H9 (cell line): ENCODE measurements around the gene SLC25A36. TPM values are rescaled to one million over a fixed set of nuclear protein-coding genes. Genes with fewer than 3 reads are reported as not detected.
A peak's percentile ranks its signal among the peaks of the same experiment; 100 is the strongest.

Experiments used
- DNase-seq: peaks from one replicate; pipeline ENCODE4 v3.0.0-alpha.2; 2017
- H2AFZ ChIP-seq: one replicate; pipeline ENCODE4 v1.6.1; 2013; ENCODE audit warnings: mild to moderate bottlenecking, low read length, control low read depth, moderate library complexity
- H2AK5ac ChIP-seq: 2 replicates; pipeline ENCODE4 v1.6.1; 2013; ENCODE audit warnings: low read length, control low read depth, mixed read lengths; ENCODE audit not compliant: insufficient read length
- H2BK120ac ChIP-seq: one replicate; pipeline ENCODE4 v1.6.1; 2013; ENCODE audit warnings: low read depth, mild to moderate bottlenecking, low read length, control low read depth, inconsistent platforms; ENCODE audit not compliant: poor library complexity, severe bottlenecking
- H2BK12ac ChIP-seq: 2 replicates; pipeline ENCODE4 v1.6.1; 2013; ENCODE audit warnings: low read length, control low read depth, mixed read lengths, low read depth; ENCODE audit not compliant: insufficient read length
- H2BK15ac ChIP-seq: 2 replicates; pipeline ENCODE4 v1.6.1; 2013; ENCODE audit warnings: low read depth, low read length, control low read depth
- H2BK20ac ChIP-seq: one replicate; pipeline ENCODE4 v1.6.1; 2013; ENCODE audit warnings: low read depth, mild to moderate bottlenecking, low read length, control low read depth, inconsistent platforms; ENCODE audit not compliant: poor library complexity, severe bottlenecking
- H2BK5ac ChIP-seq: 2 replicates; pipeline ENCODE4 v1.6.1; 2013; ENCODE audit warnings: low read length, control low read depth, mixed read lengths; ENCODE audit not compliant: insufficient read length
- H3K14ac ChIP-seq: 2 replicates; pipeline ENCODE4 v1.6.1; 2013; ENCODE audit warnings: low read length, control low read depth; ENCODE audit not compliant: insufficient read depth
- H3K18ac ChIP-seq: 2 replicates; pipeline ENCODE4 v1.6.1; 2013; ENCODE audit warnings: low read depth, mild to moderate bottlenecking, mixed read lengths, low read length, control low read depth; ENCODE audit not compliant: insufficient read length
- H3K23ac ChIP-seq: 2 replicates; pipeline ENCODE4 v1.6.1; 2013; ENCODE audit warnings: low read length, control low read depth, mixed read lengths, low read depth; ENCODE audit not compliant: insufficient read length
- H3K23me2 ChIP-seq: 2 replicates; pipeline ENCODE4 v1.6.1; 2013; ENCODE audit warnings: low read depth, mild to moderate bottlenecking, mixed read lengths, low read length, control low read depth; ENCODE audit not compliant: insufficient read length, poor library complexity, severe bottlenecking
- H3K27ac ChIP-seq: 2 replicates; pipeline ENCODE4 v1.5.1; 2013; ENCODE audit warnings: low read length, control low read depth, mixed read lengths, low read depth; ENCODE audit not compliant: insufficient read length
- H3K27me3 ChIP-seq: 2 replicates; pipeline ENCODE4 v1.6.1; 2013; ENCODE audit warnings: low read length, control low read depth, inconsistent platforms; ENCODE audit not compliant: insufficient read depth
- H3K4ac ChIP-seq: 2 replicates; pipeline ENCODE4 v1.6.1; 2013; ENCODE audit warnings: low read depth, mild to moderate bottlenecking, control low read depth, inconsistent platforms, low read length, moderate library complexity
- H3K4me1 ChIP-seq: 2 replicates; pipeline ENCODE4 v1.6.1; 2013; ENCODE audit warnings: low read length, control low read depth, inconsistent platforms; ENCODE audit not compliant: insufficient read depth
- H3K4me2 ChIP-seq: 2 replicates; pipeline ENCODE4 v1.6.1; 2013; ENCODE audit warnings: low read length, control low read depth, mixed read lengths; ENCODE audit not compliant: insufficient read length, insufficient read depth
- H3K56ac ChIP-seq: 2 replicates; pipeline ENCODE4 v1.6.1; 2013; ENCODE audit warnings: low read depth, mild to moderate bottlenecking, mixed read lengths, low read length, control low read depth; ENCODE audit not compliant: insufficient read length
- H3K79me1 ChIP-seq: 2 replicates; pipeline ENCODE4 v1.6.1; 2013; ENCODE audit warnings: low read depth, mild to moderate bottlenecking, moderate library complexity, low read length, control low read depth, inconsistent platforms; ENCODE audit not compliant: insufficient read depth, poor library complexity, severe bottlenecking
- H3K79me2 ChIP-seq: 2 replicates; pipeline ENCODE4 v1.6.1; 2013; ENCODE audit warnings: low read length, control low read depth, inconsistent platforms; ENCODE audit not compliant: insufficient read depth
- H3K9ac ChIP-seq: 2 replicates; pipeline ENCODE4 v1.6.1; 2013; ENCODE audit warnings: low read length, control low read depth, mixed read lengths; ENCODE audit not compliant: insufficient read length; ENCODE audit errors: extremely low read depth
- H3K9me3 ChIP-seq: one replicate; pipeline ENCODE4 v1.6.1; 2013; ENCODE audit warnings: low read depth, low read length, inconsistent platforms; ENCODE audit not compliant: control insufficient read depth
- H3T11ph ChIP-seq: one replicate; pipeline ENCODE4 v1.6.1; 2013; ENCODE audit warnings: mild to moderate bottlenecking, low read length, control low read depth, inconsistent platforms
- H4K20me1 ChIP-seq: one replicate; pipeline ENCODE4 v1.6.1; 2013; ENCODE audit not compliant: control insufficient read depth, insufficient read length, insufficient read depth
- H4K5ac ChIP-seq: 2 replicates; pipeline ENCODE4 v1.6.1; 2013; ENCODE audit warnings: low read depth, mild to moderate bottlenecking, mixed read lengths, low read length, control low read depth; ENCODE audit not compliant: insufficient read length
- H4K8ac ChIP-seq: replicated peaks from 2 replicates; pipeline ENCODE4 v1.6.1; 2013; ENCODE audit warnings: low read length, control low read depth, mixed read lengths, low read depth; ENCODE audit not compliant: insufficient read length
- H4K91ac ChIP-seq: 2 replicates; pipeline ENCODE4 v1.6.1; 2013; ENCODE audit warnings: low read depth, mild to moderate bottlenecking, moderate library complexity, mixed read lengths, low read length, control low read depth; ENCODE audit not compliant: insufficient read length
- H3K27ac Mint-ChIP-seq, 3 experiments: 2 replicates in 2 of 3; 3 replicates in 1 of 3; pipeline ENCODE4 v1.8.0; 2020 to 2021; ENCODE audit warnings: mixed read lengths in 3 of 3, mild to moderate bottlenecking in 1 of 3, moderate library complexity in 1 of 3
- H3K27me3 Mint-ChIP-seq: 2 replicates; pipeline ENCODE4 v1.8.0; 2021; ENCODE audit warnings: low read depth, mild to moderate bottlenecking, moderate library complexity, mixed read lengths
- H3K36me3 Mint-ChIP-seq, 3 experiments: 2 replicates in 2 of 3; 3 replicates in 1 of 3; pipeline ENCODE4 v1.8.0; 2020 to 2021; ENCODE audit warnings: low read depth in 3 of 3, mixed read lengths in 3 of 3; ENCODE audit not compliant: insufficient read depth in 1 of 3
- H3K4me1 Mint-ChIP-seq, 2 experiments: 2 replicates each; pipeline ENCODE4 v1.8.0; 2020; ENCODE audit warnings: mixed read lengths in 2 of 2
- H3K4me3 Mint-ChIP-seq, 2 experiments: 2 replicates in 1 of 2; 3 replicates in 1 of 2; pipeline ENCODE4 v1.8.0; 2020 to 2021; ENCODE audit warnings: mild to moderate bottlenecking in 2 of 2, mixed read lengths in 2 of 2, moderate library complexity in 1 of 2
- H3K9me3 Mint-ChIP-seq, 2 experiments: 2 replicates in 1 of 2; 3 replicates in 1 of 2; pipeline ENCODE4 v1.8.0; 2020; ENCODE audit warnings: mild to moderate bottlenecking in 2 of 2, mixed read lengths in 2 of 2, moderate library complexity in 1 of 2
- WGBS: extraction: QIAGEN DNeasy Blood & Tissue Kit; methylation state at CpG from one replicate; pipeline ENCODE4 v1.1.7; 2013; ENCODE audit warnings: missing lambda C conversion rate, low lambda C conversion rate, mixed read lengths; ENCODE audit not compliant: insufficient read length; ENCODE audit errors: extremely low coverage; 5-methylcytosine and 5-hydroxymethylcytosine counted together
- total RNA-seq: library from RNA; stranded (reverse); gene quantifications from 2 replicates; pipeline ENCODE4 v1.2.1, GENCODE V29; 2021
- TF ChIP-seq, protein P1 (sequence below): fragments of 200-600 bp; sonication (generic); conservative IDR thresholded peaks from 3 replicates; pipeline ENCODE4 v1.8.0; 2021; ENCODE audit warnings: antibody characterized with exemption, mild to moderate bottlenecking

The SLC25A36 gene
- total RNA-seq, 1 experiment from 2014 or later, result 70.0 TPM

DNA sequence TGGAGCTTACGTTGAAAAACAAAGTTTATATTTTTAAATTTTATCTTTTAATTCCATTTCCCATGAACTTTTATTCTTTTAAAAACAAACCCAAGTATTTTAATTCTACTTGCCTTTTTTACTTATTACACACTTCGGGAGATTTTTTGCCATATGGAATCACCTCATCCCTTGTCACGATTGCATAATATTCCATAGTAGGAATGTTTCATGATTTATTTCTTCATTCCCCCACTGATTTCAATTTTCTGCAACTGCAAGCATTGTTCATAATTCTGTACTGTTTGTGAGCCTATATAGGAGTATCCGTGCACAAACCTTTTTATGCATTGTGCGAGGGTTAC lies 574 bp upstream of the SLC25A36 start:
- H3K56ac ChIP-seq, result no peak overlapping the region
- H3K79me1 ChIP-seq, result no peaks in the 10 kb centered on the region
- no peak overlapping the region for H3K23ac ChIP-seq
- peaks cover 24% of the 10 kb centered on the region; the same call in 1 of the 2 replicates for H3K79me2 ChIP-seq
- no peak overlapping the region for H2BK5ac ChIP-seq
- H2BK15ac ChIP-seq, result no peak overlapping the region
- no peak overlapping the region for H3K27ac ChIP-seq
- no peak overlapping the region for H4K8ac ChIP-seq
- no peak overlapping the region for H2BK120ac ChIP-seq
- Mint-ChIP-seq H3K36me3 (peaks cover 0 to 16% (median 2%) of the 10 kb centered on the region in 3 experiments; a peak in 3 of 7 replicates), H3K4me3 (peak overlapping the region; percentile 96), H3K9me3 (peaks cover 0 to 5% of the 10 kb centered on the region in 2 experiments; a peak in 2 of 5 replicates), H3K27me3 (peaks cover 5% of the 10 kb centered on the region), H3K27ac (peak overlapping the region; percentile 95 to 96 (median 95); a peak in 6 of 7 replicates), H3K4me1 (peaks cover 19 to 30% of the 10 kb centered on the region in 2 experiments)
- H3K9me3 ChIP-seq, result no peaks in the 10 kb centered on the region
- WGBS, result no CpG with 5 or more reads among the region's 5 CpGs
- no peak for DNase-seq
- H3K4me2 ChIP-seq, result peak overlapping the region; percentile 50
- no peak overlapping the region for H2AK5ac ChIP-seq
- H2BK20ac ChIP-seq, result no peak overlapping the region
- H3K9ac ChIP-seq, result peak overlapping the region; percentile 90
- peak overlapping the region; percentile 74 for H3K18ac ChIP-seq
- H3K23me2 ChIP-seq, result peaks cover 8% of the 10 kb centered on the region
- TF ChIP-seq, protein P1, sequence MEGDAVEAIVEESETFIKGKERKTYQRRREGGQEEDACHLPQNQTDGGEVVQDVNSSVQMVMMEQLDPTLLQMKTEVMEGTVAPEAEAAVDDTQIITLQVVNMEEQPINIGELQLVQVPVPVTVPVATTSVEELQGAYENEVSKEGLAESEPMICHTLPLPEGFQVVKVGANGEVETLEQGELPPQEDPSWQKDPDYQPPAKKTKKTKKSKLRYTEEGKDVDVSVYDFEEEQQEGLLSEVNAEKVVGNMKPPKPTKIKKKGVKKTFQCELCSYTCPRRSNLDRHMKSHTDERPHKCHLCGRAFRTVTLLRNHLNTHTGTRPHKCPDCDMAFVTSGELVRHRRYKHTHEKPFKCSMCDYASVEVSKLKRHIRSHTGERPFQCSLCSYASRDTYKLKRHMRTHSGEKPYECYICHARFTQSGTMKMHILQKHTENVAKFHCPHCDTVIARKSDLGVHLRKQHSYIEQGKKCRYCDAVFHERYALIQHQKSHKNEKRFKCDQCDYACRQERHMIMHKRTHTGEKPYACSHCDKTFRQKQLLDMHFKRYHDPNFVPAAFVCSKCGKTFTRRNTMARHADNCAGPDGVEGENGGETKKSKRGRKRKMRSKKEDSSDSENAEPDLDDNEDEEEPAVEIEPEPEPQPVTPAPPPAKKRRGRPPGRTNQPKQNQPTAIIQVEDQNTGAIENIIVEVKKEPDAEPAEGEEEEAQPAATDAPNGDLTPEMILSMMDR, result no peak
- no peak overlapping the region for H2BK12ac ChIP-seq
- H3K14ac ChIP-seq, result no peak overlapping the region
- H3T11ph ChIP-seq, result no peak overlapping the region
- no peaks in the 10 kb centered on the region for H3K4me1 ChIP-seq
- H4K91ac ChIP-seq, result no peak overlapping the region
- H3K4ac ChIP-seq, result no peak overlapping the region
- no peak overlapping the region for H2AFZ ChIP-seq
- H3K27me3 ChIP-seq, result no peaks in the 10 kb centered on the region
- H4K20me1 ChIP-seq, result no peaks in the 10 kb centered on the region
- no peak overlapping the region for H4K5ac ChIP-seq
